Measurements from ENCODE around the gene IL6. TPM values are rescaled to one million over a fixed set of nuclear protein-coding genes. Genes with fewer than 3 reads are reported as not detected.
A peak's percentile ranks its signal among the peaks of the same experiment; 100 is the strongest.

The IL6 gene
- total RNA-seq, 1 experiment from 2014 or later: not detected

GRCh38 chr7:22696541-22697228, 30.3 kb upstream of the IL6 start:
- Histone ChIP-seq H3K27ac (ENCODE audit: low read depth, low read length) (no peak overlapping the region), H3K4me2 (ENCODE audit: low read length) (no peak overlapping the region), H3K79me2 (ENCODE audit: insufficient read depth, low read length) (no peaks in the 10 kb centered on the region), H3K9ac (ENCODE audit: low read length) (no peak overlapping the region), H3K9me2 (ENCODE audit: insufficient read depth) (no peaks in the 10 kb centered on the region), H3K36me3 (ENCODE audit: control insufficient read depth in 1 of 2, insufficient read depth in 2 of 2, low read length in 2 of 2) (no peaks in the 10 kb centered on the region), H3K4me1 (ENCODE audit: control insufficient read depth in 1 of 2, insufficient read depth in 2 of 2, low read length in 2 of 2) (no peaks in the 10 kb centered on the region), H3K27me3 (ENCODE audit: insufficient read depth, low read length) (no peaks in the 10 kb centered on the region), H3K4me3 (replicated peaks in 1 of 2; ENCODE audit: low read depth in 1 of 2, low read length in 2 of 2) (no peak overlapping the region), H3K9me3 (ENCODE audit: control insufficient read depth in 1 of 2, insufficient read depth in 1 of 2, low read depth in 1 of 2, low read length in 2 of 2) (no peaks in the 10 kb centered on the region), H4K20me1 (ENCODE audit: insufficient read depth) (no peaks in the 10 kb centered on the region), H2AFZ (ENCODE audit: low read depth, low read length, poor library complexity, severe bottlenecking) (peak overlapping the region; percentile 23)
- DNase-seq (ENCODE audit: low read depth, low spot score): no peak
- POLR2A ChIA-PET: no interaction called here
- intact Hi-C loops (cut with micrococcal nuclease): no loop called here
- RAD21 ChIA-PET (ENCODE audit: low non-redundant PET in 1 of 2, low total read pairs in 2 of 2, uncharacterized antibody in 2 of 2, unreplicated experiment in 2 of 2): no interaction called here
- ATAC-seq: no peak
- no peak for TF ChIP-seq TCF7L2 (IDR thresholded peaks at IDR 0.05; ENCODE audit: borderline replicate concordance, extremely low read depth, insufficient read depth, insufficient read length)
- TF ChIP-seq ATF3 (IDR thresholded peaks at IDR 0.05): no peak
- TF ChIP-seq SRF (IDR thresholded peaks at IDR 0.05; ENCODE audit: low read depth): no peak
- TF ChIP-seq YY1 (IDR thresholded peaks at IDR 0.05; ENCODE audit: extremely low read depth, insufficient replicate concordance, low read depth, low read length): no peak
- no peak for TF ChIP-seq SIN3A (IDR thresholded peaks at IDR 0.05; ENCODE audit: low read depth)
- no peak for TF ChIP-seq POLR2AphosphoS5 (IDR thresholded peaks at IDR 0.05; ENCODE audit: low read depth, low read length)
- no peak for TF ChIP-seq EZH2 (IDR thresholded peaks at IDR 0.05)
- no peak for TF ChIP-seq EZH2phosphoT487 (IDR thresholded peaks at IDR 0.05; ENCODE audit: borderline replicate concordance)
- TF ChIP-seq, protein P1, sequence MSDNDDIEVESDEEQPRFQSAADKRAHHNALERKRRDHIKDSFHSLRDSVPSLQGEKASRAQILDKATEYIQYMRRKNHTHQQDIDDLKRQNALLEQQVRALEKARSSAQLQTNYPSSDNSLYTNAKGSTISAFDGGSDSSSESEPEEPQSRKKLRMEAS (IDR thresholded peaks at IDR 0.05): no peak
- TF ChIP-seq EGR1 (IDR thresholded peaks at IDR 0.05; ENCODE audit: low read depth): no peak
- no peak for TF ChIP-seq JUND (IDR thresholded peaks at IDR 0.05)
- no peak for TF ChIP-seq REST (IDR thresholded peaks at IDR 0.05; ENCODE audit: low read depth)
- TF ChIP-seq POLR2A (IDR thresholded peaks at IDR 0.05; ENCODE audit: borderline replicate concordance, extremely low read depth, insufficient read depth, insufficient read length): no peak
- TF ChIP-seq ZBTB33 (IDR thresholded peaks at IDR 0.05; ENCODE audit: extremely low read depth, insufficient replicate concordance, low read length): no peak
- no peak for TF ChIP-seq CEBPB (IDR thresholded peaks at IDR 0.05; ENCODE audit: low read depth)
- TF ChIP-seq SP1 (IDR thresholded peaks at IDR 0.05; ENCODE audit: low read depth): no peak
- TF ChIP-seq RAD21 (IDR thresholded peaks at IDR 0.05; ENCODE audit: low read depth): no peak
- TF ChIP-seq ZNF274 (IDR thresholded peaks at IDR 0.05; ENCODE audit: low read depth, low read length): no peak
- CTCF ChIA-PET: no interaction called here
- BruUV-seq (replicated peaks): no TSS peak

Measured in HCT116 (cell line).